Smooth muscle cell of the brain vasculature (primary cell): ENCODE measurements around the gene KTN1.
A peak's percentile ranks its signal among the peaks of the same experiment; 100 is the strongest.

Experiments used
- DNase-seq: peaks from one replicate; pipeline ENCODE4 v3.0.0-alpha.2; 2012; ENCODE audit warnings: low read depth, low spot score

The KTN1 gene

DNA sequence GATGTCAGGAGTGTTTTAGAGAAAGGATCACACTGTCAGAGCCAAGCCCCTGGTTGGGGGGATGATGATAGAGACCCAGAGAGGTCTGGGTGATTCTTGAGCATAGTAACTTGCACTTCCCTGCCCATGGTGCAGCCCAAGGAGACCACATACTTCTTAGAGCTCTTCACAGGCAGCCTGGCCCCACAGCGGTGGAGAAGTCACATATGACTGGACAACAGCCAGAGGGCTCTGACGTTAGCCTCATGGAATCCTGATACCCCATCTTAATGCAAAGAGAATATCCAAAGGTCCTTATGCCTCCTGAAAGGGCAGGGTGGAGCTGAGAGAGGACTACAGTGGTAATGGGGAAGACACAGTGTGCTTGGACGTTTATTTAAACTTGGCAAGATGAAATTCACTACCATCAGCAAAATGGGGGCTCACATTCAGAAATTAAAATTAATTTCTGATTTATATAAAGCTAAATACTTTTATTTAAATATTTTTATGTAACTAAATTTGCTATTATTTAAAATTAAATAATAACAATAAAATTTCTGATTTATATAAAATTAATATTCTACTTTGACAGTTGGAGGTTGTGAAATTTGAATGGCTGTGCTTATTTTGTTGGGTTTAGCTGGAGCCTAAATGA lies 131.3 kb downstream of the KTN1 start:
- no peak for DNase-seq

DNA sequence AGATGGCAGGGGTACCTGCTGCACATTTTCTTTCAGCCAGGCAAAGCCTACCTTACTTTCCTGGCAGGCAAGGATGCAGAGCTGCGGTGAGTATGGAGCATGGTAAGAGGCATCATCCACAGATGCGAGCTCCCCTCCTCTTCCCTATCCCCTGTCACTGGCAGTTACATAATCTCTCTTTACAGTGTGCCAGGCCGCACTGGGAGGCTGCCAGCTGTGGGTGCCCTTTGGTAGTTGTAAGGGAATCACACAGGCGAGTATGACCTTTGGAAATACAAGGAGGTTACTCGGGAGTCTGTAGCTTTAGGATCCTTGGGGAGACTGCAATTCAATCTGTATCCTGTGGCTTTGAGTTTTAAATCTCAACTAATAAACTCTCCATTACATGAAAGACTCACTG lies 132.5 kb downstream of the KTN1 start:
- DNase-seq: no peak

DNA sequence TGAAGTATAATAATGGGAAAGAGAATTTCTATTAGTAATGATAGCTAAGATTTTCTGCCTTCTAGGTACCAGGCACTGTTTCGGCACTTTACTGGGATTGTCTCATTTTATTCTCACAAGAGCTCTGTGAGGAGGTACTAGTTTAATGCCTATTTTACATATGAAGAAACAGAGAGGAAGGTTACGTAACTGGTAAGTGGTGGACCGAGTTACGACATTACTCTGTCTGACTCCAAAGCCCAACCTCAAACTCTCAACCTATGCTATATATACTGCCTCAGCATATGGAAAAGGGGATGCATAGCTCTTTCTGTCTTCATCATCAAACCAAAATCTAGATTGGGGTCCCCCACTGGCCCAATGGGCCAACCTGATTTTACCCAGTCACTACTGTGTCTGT lies 133.5 kb downstream of the KTN1 start:
- DNase-seq: no peak

DNA sequence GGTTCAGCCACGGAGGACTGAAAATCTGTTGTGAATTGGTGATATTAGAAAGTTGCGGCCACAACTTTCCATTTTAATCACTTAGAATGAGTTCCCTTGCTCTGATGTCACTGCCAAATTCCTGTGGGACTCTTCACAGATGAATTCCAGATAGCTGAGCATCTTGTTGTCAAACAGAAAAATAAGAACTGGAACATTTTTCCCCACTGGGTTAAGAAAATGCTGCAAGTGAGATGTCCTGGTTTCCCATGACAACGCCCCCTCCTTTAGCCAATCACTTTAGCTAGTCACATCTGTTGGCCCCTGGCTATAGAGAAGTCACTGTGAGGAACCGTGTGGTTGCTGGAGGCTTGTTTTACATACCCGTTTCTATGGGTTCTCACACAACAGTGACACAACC lies 135.9 kb downstream of the KTN1 start:
- DNase-seq: peak; percentile 24

DNA sequence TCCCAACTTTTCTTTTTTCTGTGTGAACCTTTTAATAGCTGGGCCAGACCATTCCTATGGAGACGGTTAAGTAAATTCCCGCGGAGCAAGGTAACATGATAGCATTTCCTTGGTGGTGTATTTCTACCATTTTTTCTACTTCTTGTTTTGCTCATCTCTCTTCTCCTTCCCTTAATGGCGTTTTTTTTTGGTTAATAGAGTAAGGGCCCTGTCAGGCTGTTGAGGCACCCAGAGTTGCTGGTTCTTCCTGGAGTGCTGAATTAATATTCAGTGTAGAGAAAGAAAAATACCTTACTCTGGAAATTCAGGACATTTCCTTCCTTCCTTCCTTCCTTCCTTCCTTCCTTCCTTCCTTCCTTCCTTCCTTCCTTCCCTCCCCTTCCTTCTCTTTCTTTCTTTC lies 137.6 kb downstream of the KTN1 start:
- DNase-seq: no peak

DNA sequence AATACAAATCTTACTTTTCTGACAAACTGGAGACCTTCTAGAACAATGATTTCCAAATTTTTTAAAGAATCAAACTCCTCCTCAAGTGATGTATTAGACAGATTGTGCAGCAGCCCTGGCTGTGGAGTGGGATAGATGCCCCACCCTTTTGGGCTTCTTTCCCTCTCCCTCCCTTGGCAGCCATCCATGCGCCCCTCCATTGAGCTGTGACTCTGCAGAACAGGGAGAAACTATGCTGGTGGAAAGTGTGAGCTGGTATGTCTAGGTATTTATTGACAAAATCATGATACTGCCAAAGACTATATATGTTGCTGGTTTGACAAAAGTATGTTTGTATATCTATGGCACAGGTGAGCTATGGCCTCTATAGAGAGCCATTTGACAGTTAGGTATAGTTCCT lies 138.5 kb downstream of the KTN1 start:
- DNase-seq: no peak

DNA sequence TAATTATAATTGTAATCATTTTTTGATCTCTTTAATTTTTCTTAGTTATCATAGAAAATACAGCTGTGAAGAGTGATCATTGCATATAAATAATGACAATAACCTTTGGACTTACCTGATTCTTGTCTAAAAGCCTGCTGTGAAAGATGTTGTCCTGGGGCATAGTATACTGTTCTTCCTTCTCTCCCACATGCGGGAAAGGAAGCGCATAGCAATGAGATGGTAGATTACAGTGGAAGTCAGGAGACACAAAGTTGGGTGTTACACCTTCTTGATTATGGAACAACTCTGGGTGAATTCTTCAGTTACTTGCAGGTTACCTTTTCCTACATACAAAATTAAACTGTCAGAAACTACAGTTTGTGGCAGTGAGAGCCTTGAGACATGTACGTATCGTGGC lies 140.8 kb downstream of the KTN1 start:
- DNase-seq: no peak

DNA sequence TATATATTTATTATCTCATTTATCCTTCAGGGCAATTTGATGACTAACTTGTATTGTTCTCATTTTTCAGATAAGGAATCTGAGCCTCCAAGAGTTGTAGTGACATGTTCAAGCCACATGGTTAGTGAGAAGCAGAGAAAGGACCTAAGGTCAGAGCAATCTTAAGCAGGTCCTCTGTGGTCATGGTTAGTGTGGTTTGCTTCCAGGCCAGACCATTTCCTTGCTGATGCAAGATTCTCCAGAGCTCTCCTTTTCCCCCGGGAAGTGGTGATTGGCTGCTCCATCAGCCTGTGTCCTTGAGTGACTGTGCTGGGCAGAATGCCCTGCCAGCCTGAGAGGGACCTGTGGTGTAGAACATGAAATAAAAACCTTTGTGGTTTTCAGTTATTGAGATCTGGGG lies 141.3 kb downstream of the KTN1 start:
- no peak for DNase-seq

DNA sequence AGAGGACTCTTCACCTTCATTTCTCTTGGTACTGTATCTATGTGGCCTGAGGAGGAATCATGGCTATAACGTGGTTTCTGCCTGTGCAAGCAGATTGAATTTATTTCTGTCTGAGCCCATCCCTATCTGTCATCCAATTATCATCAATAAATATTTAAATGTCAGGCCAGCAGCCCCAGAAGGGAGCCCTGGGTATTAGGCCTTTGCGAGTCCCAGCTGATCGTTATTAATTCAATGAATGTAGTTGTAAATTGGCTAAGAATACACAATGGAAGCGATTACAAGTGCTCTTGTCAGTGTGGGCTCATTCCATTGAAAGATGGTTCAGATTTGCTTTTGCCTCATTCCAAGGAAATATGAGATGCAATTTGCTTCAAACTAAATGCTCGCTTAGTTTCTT lies 142.0 kb downstream of the KTN1 start:
- no peak for DNase-seq

DNA sequence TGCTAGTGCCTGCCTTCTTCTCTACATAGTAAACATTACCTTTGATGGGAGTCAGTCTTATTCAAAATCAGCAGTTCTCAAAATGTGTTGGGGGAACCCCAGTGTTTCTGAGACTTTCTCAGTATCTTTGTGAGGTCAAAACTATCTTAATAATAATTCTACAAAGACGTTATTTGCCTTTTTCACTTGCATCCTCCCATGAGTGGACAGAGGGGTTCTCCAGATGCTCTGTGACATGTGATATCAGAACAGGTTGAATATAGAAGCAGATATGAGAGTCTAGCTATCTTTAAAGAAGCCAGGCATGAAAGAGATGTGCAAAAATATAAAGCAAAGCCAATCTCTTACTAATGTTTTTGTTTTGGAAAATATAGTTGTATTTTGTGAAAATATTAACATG lies 144.7 kb downstream of the KTN1 start:
- no peak for DNase-seq

DNA sequence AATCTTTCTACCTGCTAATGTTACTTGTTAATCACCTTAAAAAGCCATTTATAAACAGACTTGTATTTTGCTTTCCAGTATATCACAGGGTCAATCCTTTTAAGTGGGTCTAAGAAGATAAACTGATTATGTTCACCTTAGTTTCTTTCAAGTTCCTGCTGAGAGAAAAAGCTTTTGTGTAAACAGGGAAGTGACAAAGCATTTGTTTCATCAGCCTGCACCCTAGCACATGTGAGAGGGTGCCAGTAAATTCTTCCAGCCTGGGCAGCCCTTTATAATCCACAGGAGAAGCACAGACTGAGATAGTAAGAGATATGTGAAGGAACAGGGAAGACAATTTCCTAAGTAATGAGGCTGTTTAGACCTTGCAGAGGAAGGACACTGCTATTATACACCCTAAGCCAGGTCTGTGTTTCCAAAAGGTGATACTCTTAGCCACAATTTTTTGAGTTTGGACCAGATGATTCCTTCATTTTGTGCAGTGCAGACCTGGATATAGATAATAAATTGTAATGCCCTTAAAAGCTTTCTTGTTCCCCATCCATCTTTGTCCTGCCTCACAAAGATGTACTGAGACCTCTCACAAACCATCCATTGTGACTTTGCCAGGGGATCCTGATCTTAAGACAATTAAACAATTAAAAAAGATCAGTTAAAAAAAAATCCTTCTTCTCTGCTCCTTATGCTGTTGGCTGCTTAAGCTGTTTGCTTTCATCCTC lies 150.7 kb downstream of the KTN1 start:
- no peak for DNase-seq

DNA sequence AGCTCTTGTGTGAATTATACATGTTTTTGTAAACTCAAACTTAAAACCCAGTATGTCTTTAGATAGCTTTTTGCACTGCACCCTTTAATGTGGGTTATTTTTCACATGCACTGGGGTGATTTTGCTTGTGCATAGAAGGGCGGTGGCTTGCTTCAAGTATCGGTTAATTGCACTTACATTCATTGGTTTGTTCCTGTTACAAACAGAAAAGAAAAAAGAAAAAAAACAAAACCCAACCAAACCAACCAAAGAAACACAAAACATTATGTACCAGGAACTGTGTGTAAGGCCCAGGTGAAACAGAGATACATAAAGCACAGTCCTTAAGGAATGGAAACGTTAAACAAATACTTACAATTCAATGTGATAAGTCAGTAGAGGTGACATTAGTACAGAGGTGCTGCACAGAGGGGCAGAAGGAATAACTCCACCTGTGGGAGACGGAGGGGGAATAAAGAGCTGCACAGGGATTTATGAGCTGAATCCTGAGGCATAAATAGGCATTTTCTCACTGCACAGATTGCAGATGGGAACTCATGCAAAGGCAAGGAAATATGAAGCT lies 151.4 kb downstream of the KTN1 start:
- no peak for DNase-seq

DNA sequence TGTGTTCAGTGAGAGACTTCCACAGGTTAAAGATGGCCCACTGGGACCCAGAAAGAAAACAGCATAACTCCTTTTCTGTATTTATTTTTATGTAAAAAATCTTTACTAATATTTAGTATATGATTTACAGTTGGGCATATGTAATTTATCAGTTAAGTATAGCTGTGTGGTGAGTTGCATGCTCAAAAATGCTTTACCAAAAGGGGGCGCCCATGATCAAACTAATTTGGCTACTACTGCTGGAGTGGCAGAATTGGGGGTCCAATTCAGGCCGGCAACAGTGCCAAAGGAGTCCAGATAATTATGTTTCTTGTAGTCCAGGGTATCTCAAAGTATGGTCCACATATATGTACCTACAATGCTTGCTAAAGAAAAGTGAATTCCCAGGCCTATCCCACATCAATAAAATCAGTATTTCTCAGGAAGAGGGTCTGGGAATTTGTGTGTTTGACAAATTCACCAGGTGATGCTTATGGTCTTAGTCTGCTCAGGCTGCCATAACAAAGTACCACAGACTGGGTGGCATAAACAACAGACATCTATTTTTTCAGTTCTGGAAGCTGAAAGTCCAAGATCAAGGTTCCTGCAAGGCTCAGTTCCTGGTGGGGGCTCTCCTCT lies 152.0 kb downstream of the KTN1 start:
- DNase-seq: no peak

DNA sequence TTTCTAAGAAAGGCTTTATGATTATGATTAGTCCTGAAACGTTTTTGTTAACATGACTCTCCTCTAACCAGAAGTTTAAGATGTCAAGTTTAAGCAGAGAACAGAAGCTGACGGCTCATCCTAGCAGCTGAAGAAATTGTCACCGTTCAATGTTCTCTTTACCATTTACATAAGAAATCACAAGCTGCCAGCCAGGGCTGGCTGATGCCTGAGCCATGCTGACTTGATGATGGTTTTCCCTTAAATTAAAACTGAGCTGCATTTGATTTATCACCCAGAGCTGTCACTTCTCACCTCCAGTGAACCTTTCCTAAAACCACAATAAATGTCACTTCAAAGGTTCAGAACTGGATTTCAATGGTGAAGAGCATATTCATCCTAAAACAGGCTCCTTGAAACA lies 153.6 kb downstream of the KTN1 start:
- DNase-seq: no peak
